ENCODE measurements around the gene FMNL2. TPM values are rescaled to one million over a fixed set of nuclear protein-coding genes. Genes with fewer than 3 reads are reported as not detected.

Gene FMNL2
- polyA plus RNA-seq, 1 donor = 35.3 TPM

DNA sequence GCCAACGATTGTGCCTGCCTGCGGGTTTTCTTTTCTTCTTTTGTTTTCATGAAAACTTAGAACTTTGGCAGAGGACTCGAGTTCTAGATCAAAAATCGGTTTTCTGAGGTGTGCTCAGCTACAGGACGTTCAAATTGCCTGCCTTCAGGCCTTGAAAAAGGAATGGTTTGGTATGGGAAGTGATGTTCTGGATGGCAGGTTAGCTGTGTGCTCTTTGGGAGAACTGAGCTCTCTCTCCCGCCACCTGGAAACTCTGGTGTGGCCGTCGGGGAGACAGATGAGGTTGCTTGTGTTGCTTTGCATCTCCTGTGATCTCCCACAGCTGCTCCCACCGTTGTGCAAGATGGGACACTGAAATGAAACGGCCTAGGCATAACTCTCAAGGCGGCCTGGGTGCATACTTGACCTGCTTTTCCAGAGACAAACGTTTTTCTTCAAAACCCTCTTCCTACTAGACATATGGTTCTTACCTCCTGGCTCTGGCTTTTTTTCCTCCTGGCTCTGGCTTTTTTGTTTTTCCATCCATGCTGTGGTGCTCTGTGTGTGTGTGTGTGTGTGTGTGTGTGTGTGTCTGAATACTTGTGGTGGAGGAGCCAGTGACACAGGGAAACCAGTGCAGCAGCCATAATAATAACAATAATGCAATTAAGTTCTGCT lies 2.0 kb downstream of the FMNL2 start:
- no peaks in the 10 kb centered on the region for H3K9me3 ChIP-seq (ENCODE audit: control insufficient read depth, low read depth, low read length)
- H3K27ac ChIP-seq (ENCODE audit: low read length) = peak overlapping the region; percentile 50
- no CpG with 5 or more reads among the region's 12 CpGs for WGBS (ENCODE audit: insufficient coverage, low lambda C conversion rate)
- H3K36me3 ChIP-seq (ENCODE audit: control insufficient read depth, insufficient read depth, low read length) = no peaks in the 10 kb centered on the region
- no peaks in the 10 kb centered on the region for H3K27me3 ChIP-seq (ENCODE audit: control insufficient read depth, insufficient read depth, low read length)
- peak overlapping the region; percentile 84 for H3K4me3 ChIP-seq (ENCODE audit: low read length)
- peaks cover 3% of the 10 kb centered on the region for H3K4me1 ChIP-seq (ENCODE audit: control insufficient read depth, insufficient read depth, low read length)
- DNase-seq = peak in 1 of 2 donors; percentile 18

DNA sequence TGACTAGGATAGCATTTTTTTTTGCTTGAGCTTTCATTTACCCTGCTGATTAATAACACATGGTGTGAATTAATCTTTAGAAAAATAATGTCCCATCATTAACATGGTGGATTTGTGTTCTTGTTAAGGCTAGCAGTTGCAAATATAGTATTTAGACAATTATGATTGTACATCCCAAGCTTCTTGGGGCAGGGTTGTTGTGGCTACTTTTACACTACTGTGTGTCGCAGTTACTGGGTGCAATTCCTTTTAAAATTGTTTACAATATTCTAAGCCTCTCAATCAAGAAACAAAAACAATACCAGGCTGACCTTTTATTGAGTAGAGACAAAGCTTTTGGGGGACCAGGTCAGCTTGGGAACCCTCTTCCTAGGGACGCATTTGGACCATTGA lies 2.5 kb downstream of the FMNL2 start:
- Histone ChIP-seq H3K4me1 (ENCODE audit: control insufficient read depth, insufficient read depth, low read length) (peaks cover 3% of the 10 kb centered on the region), H3K4me3 (ENCODE audit: low read length) (no peak overlapping the region), H3K27me3 (ENCODE audit: control insufficient read depth, insufficient read depth, low read length) (no peaks in the 10 kb centered on the region), H3K9me3 (ENCODE audit: control insufficient read depth, low read depth, low read length) (no peaks in the 10 kb centered on the region), H3K36me3 (ENCODE audit: control insufficient read depth, insufficient read depth, low read length) (no peaks in the 10 kb centered on the region), H3K27ac (ENCODE audit: low read length) (no peak overlapping the region)
- 71% methylated on average over 1 of the region's 2 CpGs for WGBS (ENCODE audit: insufficient coverage, low lambda C conversion rate)
- DNase-seq = no peak

DNA sequence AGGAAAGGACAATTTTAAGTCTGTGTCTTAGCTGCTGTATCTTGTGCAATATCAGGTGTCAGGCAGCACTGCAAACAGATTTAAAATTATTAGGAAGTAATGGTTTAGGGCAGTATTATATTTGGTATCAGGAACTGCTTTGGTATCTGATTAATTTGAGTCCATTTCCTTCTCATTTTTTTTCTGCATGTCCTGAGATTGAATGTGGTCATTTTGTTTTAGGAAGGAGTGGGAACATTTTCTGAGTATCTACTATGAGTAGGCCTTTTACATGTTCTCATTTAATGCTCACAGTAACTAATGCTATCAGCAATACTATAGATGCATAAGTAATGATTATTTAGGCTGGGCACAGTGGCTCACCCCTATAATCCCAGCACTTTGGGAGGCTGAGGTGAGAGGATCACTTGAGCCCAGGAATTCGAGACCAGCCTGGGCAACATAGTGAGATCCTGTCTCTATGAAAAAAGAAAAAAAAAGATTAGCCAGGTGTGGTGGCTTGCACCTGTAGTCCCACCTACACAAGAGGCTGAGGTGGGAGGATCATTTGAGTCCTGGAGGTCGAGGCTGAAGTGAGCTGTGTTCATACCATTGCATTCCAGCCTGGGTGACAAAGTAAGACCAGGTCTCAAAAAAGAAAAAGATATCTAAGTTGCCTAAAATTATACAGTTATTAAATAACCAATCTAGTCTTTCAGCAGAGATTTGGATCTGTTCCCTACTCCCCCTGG lies 4.7 kb downstream of the FMNL2 start:
- Histone ChIP-seq H3K36me3 (ENCODE audit: control insufficient read depth, insufficient read depth, low read length) (no peaks in the 10 kb centered on the region), H3K27me3 (ENCODE audit: control insufficient read depth, insufficient read depth, low read length) (no peaks in the 10 kb centered on the region), H3K4me3 (ENCODE audit: low read length) (no peak overlapping the region), H3K9me3 (ENCODE audit: control insufficient read depth, low read depth, low read length) (no peaks in the 10 kb centered on the region), H3K27ac (ENCODE audit: low read length) (no peak overlapping the region), H3K4me1 (ENCODE audit: control insufficient read depth, insufficient read depth, low read length) (peaks cover 3% of the 10 kb centered on the region)
- no peak for DNase-seq
- WGBS (ENCODE audit: insufficient coverage, low lambda C conversion rate) = no CpG with 5 or more reads among the region's 2 CpGs

DNA sequence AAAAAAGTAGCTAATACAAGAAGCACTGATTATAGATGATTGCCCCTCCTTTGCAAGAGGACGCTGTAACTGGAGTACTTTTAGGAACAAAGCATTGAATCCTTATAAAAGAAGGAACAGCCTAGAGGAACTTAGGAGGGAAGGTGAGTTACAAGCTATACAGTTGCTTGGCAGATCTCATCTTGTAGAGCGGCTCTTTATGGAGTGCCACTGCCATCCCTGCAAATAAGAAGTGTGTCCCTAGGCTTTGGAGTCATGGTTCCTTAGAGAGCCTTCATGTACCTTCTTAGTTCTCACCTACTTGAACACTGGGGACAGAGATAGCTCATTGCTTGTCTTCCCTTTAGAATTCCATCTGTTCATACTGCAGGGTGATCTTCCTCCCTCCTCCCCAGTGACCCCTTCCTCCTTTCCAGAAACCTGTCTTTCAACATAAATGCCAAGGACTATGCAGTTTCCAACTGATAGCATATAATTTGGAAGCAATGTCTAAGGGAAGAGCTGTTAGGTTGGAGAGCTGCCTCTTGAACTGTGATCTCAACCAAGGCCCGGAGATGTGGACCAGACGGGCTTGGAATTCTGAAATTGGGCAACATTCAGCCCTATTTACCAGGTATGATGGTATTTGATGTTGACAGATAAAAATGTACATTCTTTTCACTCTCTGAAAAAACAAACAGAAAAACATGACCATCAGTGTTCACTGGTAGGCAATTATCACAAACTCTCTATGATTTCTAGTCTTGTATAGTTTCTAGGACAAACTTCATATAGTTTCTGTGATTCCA lies 7.5 kb downstream of the FMNL2 start:
- no peak for DNase-seq
- Histone ChIP-seq H3K4me3 (ENCODE audit: low read length) (no peak overlapping the region), H3K36me3 (ENCODE audit: control insufficient read depth, insufficient read depth, low read length) (no peaks in the 10 kb centered on the region), H3K4me1 (ENCODE audit: control insufficient read depth, insufficient read depth, low read length) (no peaks in the 10 kb centered on the region), H3K27me3 (ENCODE audit: control insufficient read depth, insufficient read depth, low read length) (no peaks in the 10 kb centered on the region), H3K27ac (ENCODE audit: low read length) (no peak overlapping the region), H3K9me3 (ENCODE audit: control insufficient read depth, low read depth, low read length) (no peaks in the 10 kb centered on the region)
- 100% methylated on average over 1 of the region's 4 CpGs for WGBS (ENCODE audit: insufficient coverage, low lambda C conversion rate)

- Histone ChIP-seq H3K4me3 (ENCODE audit: low read length) (no peak overlapping the region), H3K27ac (ENCODE audit: low read length) (no peak overlapping the region), H3K36me3 (ENCODE audit: control insufficient read depth, insufficient read depth, low read length) (no peaks in the 10 kb centered on the region), H3K4me1 (ENCODE audit: control insufficient read depth, insufficient read depth, low read length) (no peaks in the 10 kb centered on the region), H3K9me3 (ENCODE audit: control insufficient read depth, low read depth, low read length) (no peaks in the 10 kb centered on the region), H3K27me3 (ENCODE audit: control insufficient read depth, insufficient read depth, low read length) (no peaks in the 10 kb centered on the region)
- no CpG with 5 or more reads among the region's 4 CpGs for WGBS (ENCODE audit: insufficient coverage, low lambda C conversion rate)
- DNase-seq = no peak
Measured at GRCh38 chr2:152343426-152343825, 8.5 kb downstream of the FMNL2 start.

- Histone ChIP-seq H3K4me3 (ENCODE audit: low read length) (no peak overlapping the region), H3K36me3 (ENCODE audit: control insufficient read depth, insufficient read depth, low read length) (no peaks in the 10 kb centered on the region), H3K4me1 (ENCODE audit: control insufficient read depth, insufficient read depth, low read length) (no peaks in the 10 kb centered on the region), H3K27ac (ENCODE audit: low read length) (no peak overlapping the region), H3K9me3 (ENCODE audit: control insufficient read depth, low read depth, low read length) (no peaks in the 10 kb centered on the region), H3K27me3 (ENCODE audit: control insufficient read depth, insufficient read depth, low read length) (no peaks in the 10 kb centered on the region)
- DNase-seq = no peak
Measured at GRCh38 chr2:152344579-152345195, 9.7 kb downstream of the FMNL2 start.

DNA sequence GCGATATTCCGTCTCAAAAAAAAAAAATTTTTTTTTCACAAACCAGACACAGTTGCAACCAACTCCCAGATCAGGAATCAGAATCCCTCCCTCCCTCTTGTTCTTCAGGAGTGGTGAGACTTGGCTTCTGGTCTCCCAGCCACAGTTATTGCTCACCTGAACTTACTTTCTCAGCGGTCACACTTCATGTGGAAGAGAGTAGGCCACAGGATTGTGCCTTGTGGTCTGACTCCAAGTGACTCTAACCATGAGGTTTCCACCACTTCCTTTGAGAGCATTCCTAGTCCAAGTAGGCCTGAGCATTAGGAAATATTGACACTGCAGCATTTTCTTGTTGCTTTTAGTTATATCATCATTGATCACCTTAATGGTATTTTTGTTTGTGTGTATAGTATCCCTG lies 12.1 kb downstream of the FMNL2 start:
- Histone ChIP-seq H3K27me3 (ENCODE audit: control insufficient read depth, insufficient read depth, low read length) (no peaks in the 10 kb centered on the region), H3K4me3 (ENCODE audit: low read length) (no peak overlapping the region), H3K36me3 (ENCODE audit: control insufficient read depth, insufficient read depth, low read length) (no peaks in the 10 kb centered on the region), H3K4me1 (ENCODE audit: control insufficient read depth, insufficient read depth, low read length) (no peaks in the 10 kb centered on the region), H3K9me3 (ENCODE audit: control insufficient read depth, low read depth, low read length) (no peaks in the 10 kb centered on the region), H3K27ac (ENCODE audit: low read length) (no peak overlapping the region)
- no peak for DNase-seq
- no CpG with 5 or more reads among the region's 3 CpGs for WGBS (ENCODE audit: insufficient coverage, low lambda C conversion rate)

GRCh38 chr2:152348388-152348787 lies 13.4 kb downstream of the FMNL2 start:
- WGBS (ENCODE audit: insufficient coverage, low lambda C conversion rate) = 80% methylated on average over 1 of the region's 3 CpGs
- H3K9me3 ChIP-seq (ENCODE audit: control insufficient read depth, low read depth, low read length) = no peaks in the 10 kb centered on the region
- no peak overlapping the region for H3K4me3 ChIP-seq (ENCODE audit: low read length)
- no peaks in the 10 kb centered on the region for H3K27me3 ChIP-seq (ENCODE audit: control insufficient read depth, insufficient read depth, low read length)
- no peak overlapping the region for H3K27ac ChIP-seq (ENCODE audit: low read length)
- DNase-seq = no peak
- no peaks in the 10 kb centered on the region for H3K4me1 ChIP-seq (ENCODE audit: control insufficient read depth, insufficient read depth, low read length)
- no peaks in the 10 kb centered on the region for H3K36me3 ChIP-seq (ENCODE audit: control insufficient read depth, insufficient read depth, low read length)

DNA sequence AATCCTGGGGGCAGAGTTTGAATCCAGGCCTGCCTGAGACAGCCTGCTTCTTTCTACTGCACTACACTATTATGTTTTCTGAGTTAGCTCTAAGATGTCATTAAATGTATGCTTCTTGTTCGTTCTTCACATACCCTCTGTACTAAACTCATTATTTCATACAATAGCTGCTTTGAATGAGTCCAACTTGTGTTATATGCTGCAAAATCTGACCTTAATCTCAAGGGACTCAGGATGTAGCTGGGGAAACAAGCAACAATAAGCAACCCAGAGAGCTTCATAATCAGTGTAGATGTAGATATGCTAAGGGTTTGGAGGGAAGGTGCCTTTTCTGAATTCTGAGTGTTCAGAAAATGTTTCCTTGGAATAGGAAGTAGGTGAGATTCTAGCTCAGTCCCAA lies 14.4 kb downstream of the FMNL2 start:
- H3K27me3 ChIP-seq (ENCODE audit: control insufficient read depth, insufficient read depth, low read length) = no peaks in the 10 kb centered on the region
- H3K9me3 ChIP-seq (ENCODE audit: control insufficient read depth, low read depth, low read length) = no peaks in the 10 kb centered on the region
- no peak overlapping the region for H3K4me3 ChIP-seq (ENCODE audit: low read length)
- no peaks in the 10 kb centered on the region for H3K36me3 ChIP-seq (ENCODE audit: control insufficient read depth, insufficient read depth, low read length)
- WGBS (ENCODE audit: insufficient coverage, low lambda C conversion rate) = no CpG with 5 or more reads among the region's 1 CpG
- no peak for DNase-seq
- no peak overlapping the region for H3K27ac ChIP-seq (ENCODE audit: low read length)
- no peaks in the 10 kb centered on the region for H3K4me1 ChIP-seq (ENCODE audit: control insufficient read depth, insufficient read depth, low read length)

DNA sequence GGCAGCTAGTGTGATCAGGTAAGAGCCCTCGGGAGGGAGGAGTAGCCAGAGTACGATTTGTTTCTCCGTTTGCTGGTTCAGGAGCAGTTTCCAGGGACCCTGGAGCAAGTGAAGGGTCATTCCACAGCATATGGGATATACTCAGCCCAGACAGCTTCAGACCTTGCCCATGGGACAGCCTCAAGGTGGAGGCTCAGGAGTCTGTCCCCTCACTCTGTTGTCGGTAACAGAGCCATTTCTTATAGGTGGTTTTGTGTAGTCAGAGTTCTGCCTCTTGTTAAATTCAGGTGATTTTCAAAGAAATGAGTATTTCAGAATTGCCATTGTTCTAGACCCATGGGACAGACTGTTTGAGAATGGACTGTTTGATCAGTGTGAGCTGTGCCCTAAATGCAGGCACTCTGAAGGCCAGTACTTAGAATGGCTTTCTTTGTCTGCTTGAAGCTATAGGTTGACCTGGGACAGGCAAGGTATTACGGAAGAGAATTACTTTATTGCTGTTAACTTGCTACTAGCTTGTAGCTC lies 15.2 kb downstream of the FMNL2 start:
- Histone ChIP-seq H3K36me3 (ENCODE audit: control insufficient read depth, insufficient read depth, low read length) (no peaks in the 10 kb centered on the region), H3K4me3 (ENCODE audit: low read length) (no peak overlapping the region), H3K4me1 (ENCODE audit: control insufficient read depth, insufficient read depth, low read length) (no peaks in the 10 kb centered on the region), H3K9me3 (ENCODE audit: control insufficient read depth, low read depth, low read length) (no peaks in the 10 kb centered on the region), H3K27me3 (ENCODE audit: control insufficient read depth, insufficient read depth, low read length) (no peaks in the 10 kb centered on the region), H3K27ac (ENCODE audit: low read length) (no peak overlapping the region)
- WGBS (ENCODE audit: insufficient coverage, low lambda C conversion rate) = no CpG with 5 or more reads among the region's 5 CpGs
- DNase-seq = no peak

All from large intestine (tissue), 3 donors.